ENCODE results near the gene SLC35F3.
"Not testable (repeated sequence)": the region's sequence is repeated elsewhere in the genome, so short reads cannot be mapped to it uniquely, and the experiment has no call there.

Gene SLC35F3

DNA sequence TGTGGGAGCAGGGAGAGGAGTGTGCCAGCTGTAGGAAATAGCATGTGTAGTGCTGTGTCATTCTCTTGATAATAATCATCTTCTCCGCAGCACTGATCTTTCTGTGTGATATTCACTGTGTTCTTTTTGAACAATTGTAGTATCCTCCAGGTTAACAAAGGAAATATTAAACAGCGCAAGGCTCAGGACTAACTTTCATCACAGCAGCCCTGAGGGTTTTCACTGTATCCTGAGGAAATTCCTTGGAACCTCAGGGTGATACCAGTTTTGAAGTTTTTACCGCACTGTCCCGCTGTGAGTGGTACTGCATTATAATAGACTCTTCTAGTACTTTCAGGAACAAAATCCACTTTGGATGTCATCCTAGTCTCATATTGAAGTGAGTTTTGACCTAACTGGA, 240.4 kb downstream of the SLC35F3 start:
- no peak for DNase-seq (ENCODE audit: low read depth)

DNA sequence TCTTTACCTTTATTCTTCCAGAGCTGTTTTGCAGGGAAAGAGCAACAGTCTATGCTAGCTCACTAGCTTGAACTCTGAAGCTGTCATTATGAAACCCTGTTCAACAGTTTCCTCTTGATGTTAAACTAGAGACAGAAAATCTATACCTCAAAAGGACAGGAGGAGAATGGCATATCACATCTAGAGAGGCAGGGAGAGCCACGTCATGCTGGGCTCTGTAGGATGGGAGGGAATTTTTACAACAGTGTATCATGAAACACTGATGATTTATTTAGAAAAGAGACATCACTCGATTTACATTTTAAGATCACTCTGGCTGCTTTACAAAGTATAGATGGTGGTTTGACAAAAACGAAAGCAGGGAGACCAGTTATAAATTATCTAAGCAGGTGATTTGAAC, 243.9 kb downstream of the SLC35F3 start:
- DNase-seq (ENCODE audit: low read depth), result no peak

DNA sequence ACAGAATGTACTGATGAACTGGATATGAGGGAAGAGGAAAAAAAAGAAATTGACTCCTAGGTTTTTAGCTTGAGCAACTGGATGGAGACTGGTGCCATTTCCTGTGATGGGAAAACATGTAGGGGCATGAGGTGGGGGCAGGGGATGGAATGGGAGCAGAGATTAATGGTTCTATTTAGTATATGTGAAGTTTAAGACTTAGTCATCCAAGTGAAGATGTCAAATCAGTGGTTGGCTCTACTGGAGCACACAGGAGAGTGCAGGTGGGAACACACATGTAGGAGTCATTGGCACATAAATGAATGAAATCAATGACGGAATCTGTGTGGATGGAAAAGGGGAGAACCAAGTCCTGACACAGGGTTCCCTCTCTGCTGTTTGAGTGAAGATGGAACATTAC, 244.3 kb downstream of the SLC35F3 start:
- DNase-seq (ENCODE audit: low read depth), result no peak

DNA sequence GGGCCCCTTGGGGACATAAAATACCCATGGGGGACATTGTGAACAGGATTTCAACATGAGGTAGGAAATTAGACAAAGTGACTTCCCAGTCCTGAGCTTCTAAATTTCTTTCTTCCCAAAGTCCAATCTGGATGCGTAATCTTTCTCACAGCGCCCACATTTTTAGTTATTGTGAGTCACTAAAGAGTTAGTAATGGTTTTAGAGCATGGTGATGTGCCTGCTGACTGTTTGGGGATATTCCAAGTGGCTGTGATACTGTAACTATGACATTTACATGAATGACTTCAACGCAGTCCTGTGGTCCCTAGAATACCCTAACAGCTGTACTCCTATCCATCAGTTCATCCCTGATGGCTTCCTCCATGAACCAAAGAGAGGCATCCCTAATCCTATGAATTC, 244.7 kb downstream of the SLC35F3 start:
- no peak for DNase-seq (ENCODE audit: low read depth)

DNA sequence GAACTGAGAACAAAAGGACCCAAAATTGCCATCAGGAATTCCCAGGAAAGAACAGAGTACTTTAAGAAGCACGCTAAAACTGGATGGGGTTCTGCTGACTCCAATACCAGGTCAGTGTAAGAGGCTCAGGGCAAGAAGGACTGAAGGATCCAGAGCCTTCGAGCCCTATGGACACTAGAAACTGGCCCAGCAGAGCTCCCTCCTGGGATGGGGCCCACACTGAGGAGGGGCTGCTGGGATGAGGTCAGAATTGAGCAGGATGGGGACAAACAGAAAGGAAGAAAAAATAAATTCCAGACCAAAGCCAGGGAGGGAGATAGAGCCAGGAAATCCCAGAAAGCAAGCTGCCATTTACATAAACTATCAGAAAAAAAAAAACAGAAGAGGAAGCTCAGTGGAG, 246.4 kb downstream of the SLC35F3 start:
- no peak for DNase-seq (ENCODE audit: low read depth)

DNA sequence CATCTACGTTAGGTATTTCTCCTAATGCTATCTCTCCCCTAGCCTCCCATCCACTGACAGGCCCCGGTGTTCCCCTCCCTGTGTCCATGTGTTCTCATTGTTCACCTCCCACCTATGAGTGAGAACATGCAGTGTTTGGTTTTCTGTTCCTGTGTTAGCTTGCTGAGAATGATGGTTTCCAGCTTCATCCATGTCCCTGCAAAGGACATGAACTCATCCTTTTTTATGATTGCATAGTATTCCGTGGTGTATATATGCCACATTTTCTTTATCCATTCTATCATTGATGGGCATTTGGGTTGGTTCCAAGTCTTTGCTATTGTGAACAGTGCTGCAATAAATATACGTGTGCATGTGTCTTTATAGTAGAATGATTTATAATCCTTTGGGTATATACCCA, 247.9 kb downstream of the SLC35F3 start:
- not testable (repeated sequence) for DNase-seq (ENCODE audit: low read depth)

DNA sequence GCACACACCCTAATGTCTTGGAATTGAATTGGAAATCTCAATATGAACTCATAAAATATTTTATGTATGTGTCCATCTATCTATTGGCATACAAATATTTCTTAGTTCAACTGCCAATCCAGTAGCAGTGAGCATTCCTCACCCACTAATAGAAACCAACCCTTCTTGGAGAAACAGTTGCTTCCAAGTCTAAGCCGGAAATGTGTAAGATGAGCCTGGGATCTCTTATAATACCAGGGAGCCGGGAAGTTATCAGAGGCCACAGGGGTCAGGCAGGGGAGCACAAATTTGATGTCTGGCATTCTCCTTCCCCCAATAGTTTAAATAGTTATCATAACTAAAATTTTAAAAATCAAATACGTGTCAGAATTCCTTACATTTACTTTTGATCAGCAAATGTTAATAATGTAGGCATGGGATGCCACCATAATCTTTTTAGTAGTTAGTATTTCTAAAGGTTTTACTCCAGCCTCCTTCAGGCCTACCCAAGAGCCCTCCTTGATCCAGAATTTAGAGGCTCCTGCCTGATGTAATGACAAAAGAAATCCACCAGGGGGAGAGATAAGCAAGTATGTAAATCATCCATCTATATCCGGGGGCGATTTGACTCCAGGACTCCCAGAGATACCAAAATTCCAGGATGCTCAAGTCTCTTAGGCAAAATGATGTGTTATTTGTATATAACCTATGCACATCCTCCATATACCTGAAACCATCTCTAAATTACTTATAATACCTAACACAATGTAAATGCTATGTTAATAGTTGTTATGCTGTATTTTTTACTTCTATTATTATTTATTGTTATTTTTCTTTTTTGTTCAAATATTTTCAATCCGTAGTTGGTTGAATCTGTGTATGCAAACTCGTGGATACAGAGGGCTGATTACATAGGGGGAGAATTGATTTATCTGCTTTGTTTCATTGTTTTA, 250.1 kb downstream of the SLC35F3 start:
- DNase-seq (ENCODE audit: low read depth), result no peak

DNA sequence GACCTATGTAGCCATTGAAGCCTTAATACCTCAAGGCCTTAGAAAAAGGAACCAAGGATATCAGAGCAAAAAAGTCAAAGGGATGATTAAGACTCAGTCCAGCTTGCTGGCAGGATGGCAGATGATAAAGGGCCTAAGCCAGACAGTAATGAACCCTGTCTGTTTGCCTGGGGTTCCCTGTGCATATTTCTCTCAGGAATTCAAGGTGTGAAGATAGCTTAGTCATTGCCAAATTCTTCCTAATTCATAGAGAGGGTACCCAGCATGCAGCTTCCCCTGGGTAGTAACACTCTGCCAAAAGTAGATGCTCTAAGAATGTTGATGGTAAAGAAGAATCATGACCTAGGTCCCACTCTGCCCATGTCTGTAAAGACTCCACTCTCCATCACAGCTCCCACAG, 258.2 kb downstream of the SLC35F3 start:
- DNase-seq (ENCODE audit: low read depth), result no peak

DNA sequence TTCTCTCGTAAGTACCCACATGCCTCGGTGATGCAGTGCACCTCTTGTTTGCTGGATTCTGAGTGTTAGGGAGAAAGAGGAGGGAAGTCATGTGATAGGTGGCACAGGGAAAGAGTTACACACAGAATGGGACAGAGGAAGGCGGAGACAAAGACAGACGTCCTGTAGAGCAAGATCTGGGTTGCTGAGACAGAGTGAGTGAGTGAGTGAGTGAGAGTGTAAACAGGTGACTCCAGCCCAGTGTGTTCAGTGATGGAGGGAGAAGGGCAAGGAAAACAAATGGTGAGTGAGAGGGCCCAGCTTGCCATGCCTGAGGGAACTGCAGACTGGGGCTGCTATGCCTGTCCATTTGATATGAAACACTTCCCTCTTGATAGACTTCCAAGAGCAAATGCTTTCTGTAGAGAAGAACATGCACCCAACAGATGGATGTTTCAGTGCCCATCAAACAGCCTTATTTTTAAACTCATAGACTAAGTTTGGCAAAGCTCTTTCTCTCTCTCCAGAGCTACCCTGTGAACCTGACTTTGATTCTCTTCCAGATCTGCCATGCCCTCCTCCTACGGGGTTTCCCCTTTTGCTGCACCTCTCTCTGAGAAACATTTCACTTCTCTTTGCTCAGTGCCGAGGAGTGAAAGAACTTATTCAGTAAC, 258.9 kb downstream of the SLC35F3 start:
- no peak for DNase-seq (ENCODE audit: low read depth)

DNA sequence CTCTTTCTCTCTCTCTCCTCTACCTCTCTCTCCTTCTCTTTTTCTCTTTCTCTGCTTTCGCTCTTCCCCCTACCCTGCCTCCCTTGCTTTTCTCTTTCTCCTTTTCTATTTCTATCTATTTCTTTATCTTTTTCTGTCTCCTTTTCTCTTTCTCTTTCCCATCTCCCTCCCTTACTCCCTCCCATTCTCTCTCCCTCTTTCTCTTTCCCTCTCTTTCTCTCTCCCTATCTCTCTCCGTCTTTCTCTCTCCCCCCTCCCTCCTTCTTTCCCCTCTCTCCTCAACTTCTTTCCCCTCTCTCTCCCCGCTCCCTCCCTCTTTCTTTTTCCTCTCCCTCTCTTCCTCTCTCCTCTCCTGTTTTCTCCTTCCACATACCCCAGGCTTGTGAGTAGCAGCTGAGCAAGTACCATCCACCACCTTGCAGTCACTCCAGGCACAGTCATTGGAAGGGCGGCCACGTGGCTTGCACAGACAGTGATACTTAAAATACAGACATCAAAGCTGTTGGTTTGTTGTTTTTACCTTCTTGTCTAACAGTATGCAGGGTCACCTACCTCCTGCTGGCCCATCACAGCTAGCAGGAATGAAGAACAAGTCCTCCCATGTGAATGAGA, 259.7 kb downstream of the SLC35F3 start:
- DNase-seq (ENCODE audit: low read depth), result no peak

DNA sequence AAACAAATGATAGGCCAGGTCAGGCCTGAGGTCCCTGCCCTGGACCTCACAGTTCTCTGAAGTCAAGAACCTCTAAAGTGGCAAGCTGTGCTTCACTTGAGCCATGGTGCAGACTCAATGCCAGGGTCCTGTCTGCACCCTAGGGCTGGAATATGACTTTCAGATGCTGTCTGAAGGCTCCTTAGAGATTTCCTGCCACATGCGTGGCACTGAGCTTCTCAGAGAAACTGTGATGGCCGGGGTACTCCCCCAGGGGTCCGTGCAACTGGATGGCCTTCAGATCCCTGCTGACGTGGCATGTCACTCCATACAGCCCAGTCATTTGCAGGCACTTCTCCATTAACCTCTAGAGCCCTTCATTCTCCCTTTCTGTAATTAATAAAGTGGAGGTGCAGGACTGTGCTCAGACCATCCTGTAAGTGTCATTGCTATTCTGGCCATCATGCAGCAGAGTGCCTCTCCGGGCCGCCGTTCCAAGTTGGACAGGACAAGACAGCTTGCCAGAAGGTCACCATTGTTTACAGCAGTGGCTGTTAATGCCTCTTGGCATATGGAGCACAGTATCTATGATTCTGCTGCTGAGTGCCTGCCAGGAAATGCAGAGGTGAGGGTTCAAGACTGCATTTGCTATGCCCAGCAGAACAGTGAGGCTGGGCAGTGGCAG, 263.7 kb downstream of the SLC35F3 start:
- no peak for DNase-seq (ENCODE audit: low read depth)

DNA sequence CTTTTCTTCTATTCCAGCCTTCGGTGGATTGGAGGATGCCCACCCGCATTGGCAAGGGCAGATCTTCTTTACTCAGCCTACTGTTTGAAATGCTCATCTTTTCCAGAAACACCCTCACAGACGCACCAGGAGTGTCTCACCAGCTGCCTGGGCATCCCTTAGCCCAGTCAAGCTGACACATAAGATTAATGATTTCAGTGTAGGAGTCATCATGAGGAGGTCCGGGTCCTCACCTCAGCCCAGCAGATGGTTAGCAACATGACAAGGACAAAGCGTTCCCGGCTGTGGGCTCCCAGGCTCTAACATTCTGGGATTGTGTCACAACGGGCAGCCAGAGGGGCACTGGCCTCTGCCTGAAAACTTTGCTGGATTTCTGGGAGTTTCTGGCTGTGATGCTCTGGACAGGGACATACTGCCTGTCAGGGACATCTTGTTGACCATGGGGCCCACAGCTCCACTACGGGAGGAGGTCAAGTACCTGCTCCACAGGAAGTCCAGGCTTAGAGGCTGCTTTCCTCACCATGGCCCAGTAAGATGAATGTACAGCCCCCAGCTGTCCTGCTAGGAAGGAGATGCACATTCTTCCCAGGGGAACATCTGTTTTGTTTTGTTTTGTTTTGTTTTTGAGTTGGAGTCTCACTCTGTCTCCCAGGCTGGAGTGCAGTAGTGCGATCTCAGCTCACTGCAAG, 264.8 kb downstream of the SLC35F3 start:
- no peak for DNase-seq (ENCODE audit: low read depth)

DNA sequence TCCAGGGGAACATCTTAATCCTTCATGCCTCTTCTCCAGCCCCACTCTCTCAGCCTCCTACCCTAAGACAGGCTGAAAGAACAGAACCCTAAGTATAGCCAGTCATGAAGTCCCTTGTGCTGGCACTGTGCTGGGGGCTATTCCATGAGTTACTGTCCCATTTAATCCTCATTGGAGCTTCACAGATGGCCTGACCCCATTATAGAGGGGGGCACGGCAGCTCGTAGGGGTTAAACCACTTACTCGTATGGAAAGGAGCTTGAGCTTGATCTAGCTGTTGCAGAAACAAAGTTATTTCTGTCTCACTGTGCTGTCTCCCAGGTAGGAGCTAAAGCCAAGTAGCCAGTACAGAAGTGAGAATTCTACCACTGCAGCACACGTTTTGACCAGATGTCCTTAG, 265.6 kb downstream of the SLC35F3 start:
- DNase-seq (ENCODE audit: low read depth), result no peak

DNA sequence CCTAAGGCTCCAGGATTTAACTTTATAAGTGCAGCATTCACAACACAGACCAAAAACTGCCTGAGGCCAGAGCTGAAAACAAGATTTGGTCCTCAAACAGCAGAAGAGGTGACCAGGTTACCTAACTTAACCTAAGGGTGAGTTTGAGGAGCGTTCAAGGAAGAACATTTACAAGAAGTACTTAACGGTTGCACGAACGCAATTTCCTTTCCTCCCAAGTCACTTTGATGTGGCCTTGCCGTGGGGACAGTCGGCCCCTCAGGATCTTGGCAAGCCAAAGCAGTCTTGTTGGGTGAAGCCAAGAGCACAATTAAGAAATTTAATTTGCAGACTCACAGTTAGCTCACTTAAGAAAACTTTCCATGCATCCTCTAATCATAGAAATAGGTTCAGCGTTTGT, 266.1 kb downstream of the SLC35F3 start:
- no peak for DNase-seq (ENCODE audit: low read depth)

DNA sequence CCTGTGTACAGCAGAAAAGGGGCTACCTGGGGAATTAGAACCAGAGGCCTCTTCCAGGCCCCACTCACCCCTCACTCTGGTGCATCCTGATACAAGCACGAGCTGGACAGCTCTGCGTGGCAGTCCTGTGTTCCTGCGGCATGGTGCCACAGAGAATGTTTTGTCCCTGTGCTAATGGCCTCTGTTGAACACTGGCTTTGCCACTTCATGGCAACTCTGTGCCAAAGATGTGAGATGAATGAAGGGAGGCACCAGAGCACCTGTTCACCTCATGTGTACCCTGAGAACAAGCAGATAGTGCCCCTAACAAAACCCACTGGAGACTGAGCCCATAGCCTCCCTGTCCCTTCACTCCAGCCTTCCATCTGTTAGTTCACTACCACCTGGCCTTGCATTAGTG, 269.5 kb downstream of the SLC35F3 start:
- DNase-seq (ENCODE audit: low read depth), result no peak

DNA sequence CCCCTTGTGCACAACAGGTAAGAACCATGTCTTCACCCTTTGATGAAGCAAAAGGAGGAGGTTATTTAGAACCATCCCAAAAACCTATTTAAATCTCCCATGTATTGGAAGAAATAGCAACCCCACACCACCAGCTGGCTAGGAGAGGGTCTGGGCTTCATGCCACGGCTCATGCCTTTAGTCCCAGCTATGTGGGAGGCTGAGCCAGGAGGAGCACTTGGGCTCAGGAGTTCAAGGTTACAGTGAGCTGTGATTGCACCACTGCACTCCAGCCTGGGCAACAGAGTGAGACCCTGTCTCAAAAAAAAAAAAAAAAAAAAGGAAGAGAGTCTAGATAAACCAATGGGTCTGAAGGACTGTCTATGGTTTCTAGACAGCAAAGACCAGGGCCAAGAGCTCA, 270.9 kb downstream of the SLC35F3 start:
- DNase-seq (ENCODE audit: low read depth), result no peak

DNA sequence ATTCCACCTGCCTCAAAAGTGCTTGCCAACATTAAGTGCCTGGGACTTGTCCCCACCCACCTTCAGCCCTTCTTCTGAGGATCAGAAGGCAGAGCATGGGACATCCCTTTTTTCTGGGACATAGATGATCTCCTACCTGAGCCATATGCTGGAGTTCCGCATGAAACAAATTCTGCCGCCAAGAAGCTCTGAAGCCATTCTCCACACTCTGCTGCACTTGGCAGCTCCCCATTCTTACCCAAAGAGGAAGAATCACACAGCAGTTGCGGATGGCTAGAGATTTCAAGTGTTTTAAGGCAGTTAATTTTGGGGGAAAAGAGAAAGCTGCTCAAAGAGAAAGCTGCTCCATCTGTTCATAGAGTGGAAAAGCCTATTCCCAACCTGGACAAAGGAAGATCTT, 271.5 kb downstream of the SLC35F3 start:
- DNase-seq (ENCODE audit: low read depth), result no peak

DNA sequence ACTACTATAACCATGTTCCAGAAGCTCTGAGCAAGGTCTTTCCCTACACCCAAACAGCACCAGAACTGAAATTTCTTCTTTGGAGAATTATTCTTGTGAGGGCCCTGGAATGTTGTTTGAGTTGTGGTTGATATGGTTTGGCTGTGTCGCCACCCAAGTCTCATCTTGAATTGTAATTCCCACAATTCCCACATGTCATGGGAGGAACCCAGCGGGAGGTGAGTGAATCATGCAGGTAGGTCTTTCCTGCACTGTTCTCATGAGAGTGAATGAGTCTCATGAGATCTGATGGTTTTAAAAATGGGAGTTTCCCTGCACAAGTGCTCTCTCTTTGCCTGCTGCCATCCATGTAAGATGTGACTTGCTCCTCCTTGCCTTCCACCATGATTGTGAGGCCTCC, 272.4 kb downstream of the SLC35F3 start:
- not testable (repeated sequence) for DNase-seq (ENCODE audit: low read depth)

DNA sequence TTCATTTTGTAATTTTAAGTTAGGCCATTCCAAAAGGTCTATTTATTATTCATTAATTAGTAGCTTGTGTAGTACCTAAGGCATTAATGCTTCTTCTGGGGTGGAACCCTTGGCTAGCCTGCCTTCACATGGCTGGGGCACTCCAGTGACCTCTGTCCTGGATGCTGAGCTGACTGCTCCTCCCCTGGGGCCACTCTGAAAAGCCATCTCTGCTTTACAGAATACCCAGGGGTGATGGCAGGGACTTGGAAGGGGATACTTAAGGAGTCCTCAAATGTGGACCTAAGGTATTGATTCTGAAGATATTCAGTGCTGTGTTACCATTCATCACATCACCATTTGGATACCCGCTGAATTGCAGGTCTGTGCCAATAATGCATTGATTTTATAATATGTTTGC, 281.0 kb downstream of the SLC35F3 start:
- no peak for DNase-seq (ENCODE audit: low read depth)

DNA sequence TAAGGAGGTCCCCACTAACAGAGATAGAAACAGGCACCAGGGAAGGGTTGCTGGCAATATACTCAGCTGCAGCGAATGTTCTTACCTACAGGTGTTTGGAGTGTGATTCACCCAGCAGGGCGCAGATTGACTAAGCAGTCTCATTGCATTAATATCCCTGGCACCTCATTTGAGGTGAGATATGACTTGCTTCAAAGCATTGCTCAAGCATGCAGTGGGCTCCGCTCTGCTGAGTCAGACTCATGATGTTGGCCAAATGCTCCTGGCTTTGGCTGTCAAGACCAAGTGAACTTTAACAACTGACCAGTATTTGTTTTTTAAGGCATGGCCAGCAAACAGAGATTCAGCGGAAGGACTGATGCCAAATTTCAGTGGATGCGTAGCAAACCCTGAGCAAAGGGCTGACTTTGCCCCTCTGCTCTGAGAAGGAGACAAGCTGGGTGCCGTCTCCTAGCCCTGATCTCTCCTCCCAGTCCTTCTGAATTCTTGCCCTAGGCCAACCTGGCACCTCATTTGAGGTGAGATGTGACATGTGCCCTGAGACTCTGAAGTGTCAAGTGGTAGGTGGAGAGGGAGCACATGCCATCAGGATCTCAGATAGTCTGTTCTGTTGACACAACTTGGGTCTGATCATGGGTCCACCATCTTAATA, 281.7 kb downstream of the SLC35F3 start:
- no peak for DNase-seq (ENCODE audit: low read depth)

DNA sequence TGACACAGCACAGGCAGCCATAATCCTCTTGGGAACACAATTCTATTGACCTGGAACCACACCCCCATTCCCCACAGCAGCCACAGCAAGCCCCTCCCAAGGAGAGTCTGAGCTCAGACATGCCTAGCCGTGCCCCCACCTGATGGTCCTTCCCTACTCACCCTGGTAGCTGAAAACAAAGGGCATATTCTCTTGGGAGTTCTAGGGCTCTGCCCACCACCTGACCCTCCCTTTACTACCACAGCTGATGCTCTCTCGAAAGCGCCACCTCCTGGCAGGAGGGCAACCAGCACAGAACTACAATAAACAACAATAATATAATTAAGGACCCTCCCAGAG, 283.9 kb downstream of the SLC35F3 start:
- no peak for DNase-seq (ENCODE audit: low read depth)

DNA sequence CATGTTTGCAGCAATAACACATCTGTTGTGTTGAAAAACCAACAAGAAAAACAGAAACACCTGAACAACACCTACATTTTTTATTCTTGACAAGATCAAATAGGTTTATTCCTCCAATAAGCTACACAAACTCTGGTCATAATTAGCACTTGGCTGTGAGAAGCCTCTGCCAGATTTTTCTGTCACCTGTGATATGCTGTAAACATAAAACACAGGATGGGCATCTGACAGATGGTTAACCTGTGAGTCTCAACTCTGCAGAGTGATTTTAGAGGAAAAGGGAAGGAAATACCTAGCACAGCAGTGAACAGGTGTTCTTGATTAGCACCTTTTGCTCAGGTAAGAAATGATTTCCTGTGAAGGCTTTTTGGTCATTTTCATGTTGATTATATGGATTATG, 293.4 kb downstream of the SLC35F3 start:
- DNase-seq (ENCODE audit: low read depth), result no peak
